ENCODE results near the gene PSPH. TPM values are rescaled to one million over a fixed set of nuclear protein-coding genes. Genes with fewer than 3 reads are reported as not detected.

PSPH gene
- total RNA-seq: 20.9 and 23.9 TPM in 2 replicates

DNA sequence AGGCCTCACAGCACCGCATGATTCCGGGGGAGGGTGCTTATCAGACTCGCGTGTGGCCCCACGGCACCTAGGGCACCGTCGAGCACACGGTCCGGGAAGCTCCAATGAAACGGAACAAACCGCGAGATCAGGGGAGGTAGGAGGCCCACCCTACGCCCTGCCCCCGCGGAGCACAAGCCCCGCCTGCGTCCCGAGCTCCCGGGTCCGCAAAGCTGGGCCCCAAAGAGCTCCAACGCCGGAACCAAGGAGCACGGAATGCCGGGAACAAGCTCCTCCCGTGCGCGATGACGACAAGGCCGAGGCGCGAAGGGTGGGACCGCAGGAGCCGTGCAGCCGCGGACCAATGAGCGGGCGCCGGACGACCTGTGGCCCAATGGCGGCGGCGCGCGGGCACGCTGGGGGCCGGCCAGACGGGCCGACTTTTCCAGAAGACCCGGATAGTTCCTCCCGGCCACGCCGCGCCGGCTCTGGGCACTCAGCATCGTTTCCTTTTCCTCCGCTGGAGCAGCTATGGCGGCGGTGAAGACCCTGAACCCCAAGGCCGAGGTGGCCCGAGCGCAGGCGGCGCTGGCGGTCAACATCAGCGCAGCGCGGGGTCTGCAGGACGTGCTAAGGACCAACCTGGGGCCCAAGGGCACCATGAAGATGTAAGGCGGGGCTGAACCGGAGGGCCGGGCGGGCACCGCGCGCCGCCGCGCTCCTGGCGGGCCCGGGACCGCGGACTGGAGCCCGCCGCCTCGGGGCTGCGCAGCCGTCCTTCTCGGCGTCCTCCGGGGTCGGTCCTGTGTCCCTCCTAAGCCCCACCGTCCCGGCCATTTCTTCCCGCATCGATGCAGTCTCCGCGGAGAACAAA, at the start of gene PSPH, which contains the start of gene CCT6A:
Gene PSPH, minus strand, starts transcription at position 106 of the 853 bp plus-strand sequence. CDS start 30,232 bp downstream, outside the sequence.
Gene CCT6A, plus strand, starts transcription at position 427 of the 853 bp plus-strand sequence. Its CDS starts 84 bp downstream, at position 511.

DNA sequence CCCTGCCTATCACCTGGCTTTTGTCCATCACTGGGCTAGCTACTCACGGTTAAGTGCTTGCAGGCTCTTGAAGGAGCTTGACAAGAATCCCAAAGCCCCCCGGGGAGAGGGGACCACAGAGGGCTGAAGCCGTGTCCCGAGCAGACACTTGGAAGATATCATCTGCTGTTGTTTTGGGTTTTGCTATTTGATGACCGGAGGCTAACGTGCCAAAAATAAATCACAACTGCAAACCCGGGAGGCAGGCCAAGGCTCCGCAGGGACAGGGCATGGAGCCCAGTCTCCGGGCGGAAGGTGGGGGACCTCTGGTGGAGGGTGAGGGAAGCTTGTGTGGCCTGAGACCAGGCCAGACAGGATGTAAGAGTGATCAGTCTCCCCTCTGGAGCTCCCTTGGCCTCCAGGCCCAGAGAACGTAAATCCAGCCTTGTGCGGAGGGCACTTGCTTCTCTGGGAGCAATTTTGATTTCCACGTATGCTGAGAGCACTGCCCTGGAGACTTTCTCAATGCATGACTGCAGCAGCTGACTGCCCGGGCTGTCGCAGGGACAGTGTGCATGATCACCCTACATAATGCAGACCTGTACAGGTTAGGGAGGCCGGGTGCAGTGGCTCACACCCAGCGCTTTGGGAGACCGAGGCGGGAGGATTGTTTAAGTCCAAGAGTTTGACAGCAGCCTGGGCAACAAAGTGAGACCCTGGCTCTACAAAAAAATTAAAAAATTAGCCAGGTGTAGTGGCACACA, 41.7 kb upstream of the PSPH start, which contains the start of gene PHKG1:
Gene PHKG1, minus strand, starts transcription at position 164 of the 743 bp plus-strand sequence. CDS start 4,011 bp downstream, outside the sequence.

DNA sequence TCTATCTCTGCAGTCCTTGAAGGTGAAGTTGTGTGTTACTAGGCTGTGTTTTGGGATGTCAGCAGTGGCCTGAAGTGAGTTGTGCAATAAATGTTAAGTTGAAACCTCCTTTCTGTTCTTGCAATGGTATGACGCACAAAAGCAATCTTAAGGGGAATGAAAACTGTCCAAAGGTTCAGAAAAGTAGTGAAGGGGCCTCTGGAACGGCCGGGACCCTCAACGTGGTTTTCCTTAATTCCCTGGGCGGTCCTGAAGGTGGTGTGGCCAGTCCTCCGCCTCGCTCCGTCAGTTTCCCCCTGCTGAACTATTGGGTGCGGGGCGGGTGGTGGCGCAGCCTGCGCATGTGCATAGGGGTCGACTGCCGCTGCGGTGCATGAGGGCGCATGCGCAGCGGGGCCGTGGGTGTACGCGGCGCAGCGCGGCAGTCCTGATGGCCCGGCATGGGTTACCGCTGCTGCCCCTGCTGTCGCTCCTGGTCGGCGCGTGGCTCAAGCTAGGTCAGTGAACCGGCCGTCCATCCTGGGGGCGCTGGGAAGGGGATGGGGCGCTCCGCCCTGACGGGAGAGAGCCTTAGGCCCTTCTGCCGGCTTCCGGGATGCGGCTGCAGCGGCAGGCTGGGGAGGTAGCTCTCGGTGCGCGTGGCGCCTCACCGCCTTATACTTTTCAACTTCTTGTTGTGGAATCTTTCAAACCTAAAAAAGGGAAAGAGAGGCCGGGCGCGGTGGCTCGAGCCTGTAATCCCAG, 12.8 kb upstream of the PSPH start, which contains the start of gene SUMF2:
Gene SUMF2, plus strand, starts transcription at position 405 of the 744 bp plus-strand sequence. Its CDS starts 26 bp downstream, at position 431.

DNA sequence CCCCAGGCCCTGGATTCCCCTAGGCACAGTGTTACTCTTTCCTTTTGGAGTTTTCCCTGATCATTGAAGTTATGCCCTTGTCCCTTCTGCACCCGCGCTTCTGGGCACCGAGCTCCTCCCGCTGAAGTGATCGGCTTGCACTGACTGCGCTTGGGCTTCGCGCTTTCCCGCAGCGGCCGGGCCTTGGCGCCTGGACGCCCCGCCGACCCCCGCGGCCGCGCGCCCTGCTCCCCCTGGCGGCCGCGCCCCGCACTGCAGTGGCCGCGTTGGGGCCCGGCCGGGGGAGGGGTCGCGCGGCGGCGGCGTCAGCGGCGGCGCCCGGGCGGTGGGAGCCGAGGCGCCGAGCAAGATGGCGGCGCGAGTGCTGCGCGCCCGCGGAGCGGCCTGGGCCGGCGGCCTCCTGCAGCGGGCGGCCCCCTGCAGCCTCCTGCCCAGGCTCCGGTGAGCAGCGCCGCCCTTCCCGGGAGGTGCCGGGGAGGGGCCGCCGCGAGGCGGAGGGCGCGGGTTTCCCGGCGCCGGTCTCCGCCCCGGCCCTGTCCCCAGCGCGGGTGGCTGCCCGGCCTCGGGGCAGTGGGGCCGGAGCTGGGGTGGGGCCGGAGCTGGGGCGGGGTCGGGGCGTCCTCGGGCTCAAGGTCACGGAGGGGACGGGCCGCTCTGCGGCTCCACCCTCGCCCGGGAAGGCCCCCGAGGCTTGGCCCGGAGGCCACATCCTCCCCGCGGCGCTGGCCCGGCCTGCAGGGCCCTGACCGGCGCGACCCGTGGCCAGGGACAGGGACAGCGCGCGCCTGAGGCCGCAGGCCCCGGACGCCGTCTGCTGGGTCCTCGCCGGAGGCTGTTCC, 86.8 kb downstream of the PSPH start, which contains the start of gene NIPSNAP2:
Gene NIPSNAP2, plus strand, starts transcription at position 325 of the 839 bp plus-strand sequence. Its CDS starts 25 bp downstream, at position 350.

Small RNA genes within 50 kb of the gene (small RNA-seq; reads per million reads assigned to genes)
- gene SNORA15: not detected
- 0.31 reads per million for gene SNORA22B

Other genes starting within 250 kb of the PSPH start
- gene SEPTIN14, start 188.7 kb downstream of the PSPH start, total RNA-seq: not detected in 2 replicates
- gene ZNF713, start 164.0 kb downstream of the PSPH start, total RNA-seq: 2.7 and 2.8 TPM in 2 replicates
- 10.9 and 11.5 TPM in 2 replicates for gene MRPS17, start 99.6 kb downstream of the PSPH start, total RNA-seq
- gene NIPSNAP2, start 86.9 kb downstream of the PSPH start, total RNA-seq: 49.2 and 65.5 TPM in 2 replicates
- gene CCT6A, start 321 bp upstream of the PSPH start, total RNA-seq: 136 and 155 TPM in 2 replicates
- 234 and 250 TPM in 2 replicates for gene SUMF2, start 12.8 kb upstream of the PSPH start, total RNA-seq
- 3.7 and 4.6 TPM in 2 replicates for gene PHKG1, start 41.5 kb upstream of the PSPH start, total RNA-seq
- gene CHCHD2, start 55.0 kb upstream of the PSPH start, total RNA-seq: 229 and 233 TPM in 2 replicates
- gene NUPR2, start 65.0 kb upstream of the PSPH start, total RNA-seq: not detected in 2 replicates